Astrocyte of the spinal cord (primary cell): ENCODE results near the gene NMT2.
A peak's percentile ranks its signal among the peaks of the same experiment; 100 is the strongest.
"Not testable (repeated sequence)": the region's sequence is repeated elsewhere in the genome, so short reads cannot be mapped to it uniquely, and the experiment has no call there.

Experiments
- DNase-seq: peaks from one replicate; pipeline ENCODE4 v3.0.0; 2011; ENCODE audit warnings: low read depth, low spot score
- H3K4me3 ChIP-seq: 2 replicates; pipeline ENCODE4 v1.5.1; 2011; ENCODE audit warnings: low read depth, mild to moderate bottlenecking, low read length, moderate library complexity
- in situ Hi-C: cut with HindIII; loops from 2 replicates; pipeline ENCODE4 v1.10.0; 2017; ENCODE audit warnings: low sequenced_read_pairs
- TF ChIP-seq, protein P1 (sequence below): IDR thresholded peaks from 2 replicates; pipeline ENCODE4 v1.5.1; 2012; ENCODE audit warnings: low read depth, mild to moderate bottlenecking, low read length, inconsistent platforms

NMT2 gene

DNA sequence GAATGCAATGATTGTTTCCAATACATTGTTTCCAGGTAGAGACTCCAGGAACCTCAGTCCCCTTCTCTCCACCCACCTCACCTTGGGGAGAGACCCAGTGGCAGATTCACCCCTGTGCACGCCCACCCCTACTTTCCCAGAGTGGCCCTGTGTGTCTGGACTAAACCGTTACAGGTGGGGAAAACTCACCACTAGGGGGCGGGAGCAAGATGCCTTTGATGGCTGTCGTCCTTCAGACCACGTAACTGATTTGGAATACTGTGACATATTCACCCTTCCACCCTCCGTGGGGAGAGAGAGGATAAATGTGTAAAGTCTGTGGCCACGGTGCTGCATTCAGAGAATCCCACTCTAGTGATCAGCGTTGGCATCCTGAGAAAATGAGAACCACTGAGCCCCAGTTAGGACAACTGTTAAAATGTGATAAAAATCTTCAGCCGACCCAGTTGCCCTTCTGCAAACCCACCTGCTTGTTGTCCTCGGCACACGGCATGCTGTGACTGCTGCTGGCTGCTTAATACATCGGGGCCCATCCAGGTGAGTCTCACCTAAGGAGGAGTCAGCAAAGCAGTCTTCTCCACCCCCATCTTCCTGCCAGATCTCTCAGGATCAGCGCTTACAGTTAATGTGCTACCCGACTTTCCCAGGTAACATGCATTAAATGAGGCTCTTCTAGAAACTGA lies 41.5 kb upstream of the NMT2 start:
- TF ChIP-seq, protein P1, sequence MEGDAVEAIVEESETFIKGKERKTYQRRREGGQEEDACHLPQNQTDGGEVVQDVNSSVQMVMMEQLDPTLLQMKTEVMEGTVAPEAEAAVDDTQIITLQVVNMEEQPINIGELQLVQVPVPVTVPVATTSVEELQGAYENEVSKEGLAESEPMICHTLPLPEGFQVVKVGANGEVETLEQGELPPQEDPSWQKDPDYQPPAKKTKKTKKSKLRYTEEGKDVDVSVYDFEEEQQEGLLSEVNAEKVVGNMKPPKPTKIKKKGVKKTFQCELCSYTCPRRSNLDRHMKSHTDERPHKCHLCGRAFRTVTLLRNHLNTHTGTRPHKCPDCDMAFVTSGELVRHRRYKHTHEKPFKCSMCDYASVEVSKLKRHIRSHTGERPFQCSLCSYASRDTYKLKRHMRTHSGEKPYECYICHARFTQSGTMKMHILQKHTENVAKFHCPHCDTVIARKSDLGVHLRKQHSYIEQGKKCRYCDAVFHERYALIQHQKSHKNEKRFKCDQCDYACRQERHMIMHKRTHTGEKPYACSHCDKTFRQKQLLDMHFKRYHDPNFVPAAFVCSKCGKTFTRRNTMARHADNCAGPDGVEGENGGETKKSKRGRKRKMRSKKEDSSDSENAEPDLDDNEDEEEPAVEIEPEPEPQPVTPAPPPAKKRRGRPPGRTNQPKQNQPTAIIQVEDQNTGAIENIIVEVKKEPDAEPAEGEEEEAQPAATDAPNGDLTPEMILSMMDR: peak; percentile 86
- no peak overlapping the region for H3K4me3 ChIP-seq
- in situ Hi-C loops: no loop called here
- peak; percentile 69 for DNase-seq

DNA sequence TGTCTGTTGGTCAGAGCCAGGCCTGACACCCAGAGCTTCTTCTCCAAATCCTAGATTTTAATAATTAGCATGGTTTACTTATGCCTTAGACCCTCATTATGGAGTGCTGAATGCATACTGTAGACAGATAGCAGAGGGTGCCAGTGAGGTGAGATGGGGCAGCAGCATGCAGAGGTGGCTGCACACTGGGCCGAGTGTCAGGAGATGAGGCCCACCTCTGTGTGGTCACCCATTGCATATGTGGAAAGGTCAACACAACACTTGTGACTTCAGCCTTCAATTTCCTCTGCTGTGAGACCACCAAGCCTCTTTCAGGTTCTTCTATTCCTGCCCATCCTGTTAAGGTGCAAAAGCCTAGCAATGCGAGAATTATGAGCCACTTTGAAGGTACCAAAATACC lies 39.7 kb upstream of the NMT2 start:
- DNase-seq: no peak
- no peak overlapping the region for H3K4me3 ChIP-seq
- in situ Hi-C loops: no loop called here
- TF ChIP-seq, protein P1: no peak

DNA sequence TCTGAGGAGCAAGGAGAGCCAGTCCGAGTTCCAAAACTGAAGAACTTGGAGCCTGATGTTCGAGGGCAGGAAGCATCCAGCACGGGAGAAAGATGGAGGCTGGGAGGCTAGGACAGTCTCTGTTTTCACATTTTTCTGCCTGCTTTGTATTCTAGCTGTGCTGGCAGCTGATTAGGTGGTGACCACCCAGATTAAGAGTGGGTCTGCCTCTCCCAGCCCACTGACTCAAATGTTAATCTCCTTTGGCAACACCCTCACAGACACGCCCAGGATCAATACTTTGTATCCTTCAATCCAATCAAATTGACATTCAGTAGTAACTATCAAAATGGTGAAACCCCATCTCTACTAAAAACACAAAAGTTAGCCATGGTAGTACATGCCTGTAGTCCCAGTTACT lies 38.9 kb upstream of the NMT2 start:
- H3K4me3 ChIP-seq, in situ Hi-C loops, DNase-seq: not testable (repeated sequence)

DNA sequence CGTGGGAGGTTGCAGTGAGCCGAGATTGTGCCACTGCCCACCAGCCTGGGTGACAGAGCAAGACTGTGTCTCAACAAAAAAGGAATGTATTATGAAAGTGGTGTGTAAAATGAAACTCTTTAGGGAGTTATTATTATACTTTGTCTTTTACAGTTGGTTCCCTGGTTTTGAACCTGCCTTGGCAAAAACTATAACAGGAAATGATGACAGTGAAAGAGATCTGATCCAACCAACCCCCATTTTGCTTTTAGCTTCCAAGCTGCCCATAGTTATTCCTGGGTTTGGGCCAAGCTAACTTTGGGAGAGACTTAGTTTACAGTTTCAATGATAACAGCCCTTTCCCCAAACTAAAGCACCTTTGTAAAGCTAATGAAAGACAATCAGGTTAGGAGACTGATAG lies 34.1 kb upstream of the NMT2 start:
- TF ChIP-seq, protein P1: no peak
- DNase-seq: no peak

DNA sequence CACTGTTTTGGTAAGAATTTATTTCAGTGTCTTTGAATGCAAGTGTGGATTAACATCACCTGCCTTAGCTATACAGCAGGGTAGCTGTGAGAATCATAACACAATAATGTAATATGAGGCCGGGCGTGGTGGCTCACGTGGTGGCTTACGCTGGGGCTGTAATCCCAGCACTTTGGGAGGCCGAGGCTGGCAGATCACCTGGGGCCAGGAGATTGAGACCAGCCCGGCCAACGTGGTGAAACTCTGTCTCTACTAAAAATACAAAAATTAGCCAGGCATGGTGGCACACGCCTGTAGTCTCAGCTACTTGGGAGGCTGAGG lies 33.8 kb upstream of the NMT2 start:
- H3K4me3 ChIP-seq, DNase-seq, in situ Hi-C loops: not testable (repeated sequence)

More for the DNA sequence above, 34.1 kb upstream of the NMT2 start:
- in situ Hi-C loops: no loop called here
- no peak overlapping the region for H3K4me3 ChIP-seq

DNA sequence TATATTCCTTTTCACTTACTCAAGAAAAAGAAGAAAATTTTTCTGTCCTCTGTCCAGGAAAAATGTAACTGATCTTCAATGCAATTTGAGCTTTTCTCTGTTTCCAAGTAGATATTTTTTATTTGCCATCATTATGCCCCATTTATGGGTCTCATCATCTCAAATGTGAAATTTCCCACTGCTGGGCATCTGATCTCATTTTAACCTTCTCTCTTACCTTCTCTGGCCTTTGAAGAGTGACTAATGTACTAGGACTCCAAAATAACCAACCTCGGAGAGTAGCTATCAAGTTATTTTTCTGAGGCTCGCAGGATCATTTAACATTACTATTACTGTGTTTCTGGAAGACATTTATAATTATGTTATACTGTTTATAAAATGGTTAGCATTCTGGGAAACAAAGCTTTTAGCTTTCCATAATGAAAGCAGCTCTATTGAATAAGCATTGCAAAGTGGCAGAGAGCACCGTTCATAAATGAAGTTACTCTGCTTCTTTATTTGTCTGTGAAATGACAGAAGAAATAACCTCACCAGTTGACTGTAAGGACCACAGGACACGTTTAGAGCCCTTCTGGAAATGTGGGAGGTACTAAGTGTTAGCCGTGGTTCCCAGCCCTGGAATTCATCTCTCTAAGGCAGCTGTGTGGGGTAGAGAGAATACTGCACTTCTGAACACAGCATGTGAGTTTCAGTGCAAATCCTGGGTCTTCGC lies 33.3 kb upstream of the NMT2 start:
- in situ Hi-C loops: no loop called here

DNA sequence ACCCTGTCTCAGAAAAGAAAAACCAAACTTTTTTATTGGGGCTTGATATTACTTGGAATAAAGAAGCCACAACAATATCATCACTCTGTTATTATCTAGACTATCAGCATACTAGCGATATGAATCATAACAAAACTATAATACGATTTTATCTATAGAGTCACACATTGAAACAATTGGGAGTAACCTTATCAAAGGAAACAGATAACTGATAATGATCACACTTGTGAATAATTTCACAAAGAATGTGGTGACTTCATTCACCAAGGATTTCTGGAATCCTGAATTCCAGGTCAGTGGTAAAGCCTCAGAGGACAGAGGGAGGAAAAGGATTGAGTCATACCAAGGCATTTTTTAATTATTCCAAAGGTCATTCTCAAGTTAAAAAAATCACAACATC lies 32.1 kb upstream of the NMT2 start:
- TF ChIP-seq, protein P1: no peak
- no peak overlapping the region for H3K4me3 ChIP-seq
- in situ Hi-C loops: no loop called here
- DNase-seq: peak; percentile 82

More for the DNA sequence above, 33.3 kb upstream of the NMT2 start:
- peak; percentile 69 for DNase-seq
- no peak overlapping the region for H3K4me3 ChIP-seq
- TF ChIP-seq, protein P1: no peak
